Suprapubic skin (tissue), 4 donors: ENCODE measurements around the gene CLSTN2. TPM values are rescaled to one million over a fixed set of nuclear protein-coding genes. Genes with fewer than 3 reads are reported as not detected.

Experiments
- DNase-seq, 2 donors: peaks; one replicate each; pipeline ENCODE4 v3.0.0-alpha.2; 2019; ENCODE audit warnings: low spot score in 2 of 2
- H3K27ac ChIP-seq: fragments of 200-600 bp; sonication (generic); one replicate; pipeline ENCODE4 v1.5.1; 2019
- H3K27me3 ChIP-seq: fragments of 200-600 bp; sonication (generic); one replicate; pipeline ENCODE4 v1.5.1; 2019
- H3K36me3 ChIP-seq: fragments of 200-600 bp; sonication (generic); one replicate; pipeline ENCODE4 v1.5.1; 2019
- H3K4me1 ChIP-seq: fragments of 200-600 bp; sonication (generic); one replicate; pipeline ENCODE4 v1.5.1; 2019
- H3K4me3 ChIP-seq: fragments of 200-600 bp; sonication (generic); one replicate; pipeline ENCODE4 v1.5.1; 2019; ENCODE audit warnings: mild to moderate bottlenecking
- H3K9me3 ChIP-seq: fragments of 200-600 bp; sonication (generic); one replicate; pipeline ENCODE4 v1.5.1; 2019
- CTCF ChIP-seq, 2 donors: fragments of 200-600 bp in 1 of 2; fragments of 450-650 bp in 1 of 2; sonication (generic) in 1 of 2; IDR thresholded peaks; one replicate each; pipeline ENCODE4 v1.5.1; 2016 to 2019; ENCODE audit warnings: antibody characterized with exemption in 2 of 2, mild to moderate bottlenecking in 1 of 2, moderate library complexity in 1 of 2
- EP300 ChIP-seq: sonication (generic); formaldehyde crosslinking; IDR thresholded peaks from one replicate; pipeline ENCODE4 v1.6.1; 2017; ENCODE audit warnings: antibody characterized with exemption
- POLR2A ChIP-seq, 2 donors: fragments of 450-650 bp; IDR thresholded peaks; one replicate each; pipeline ENCODE4 v1.6.1; 2017; ENCODE audit warnings: antibody characterized with exemption in 2 of 2, mild to moderate bottlenecking in 2 of 2, moderate library complexity in 2 of 2
- POLR2AphosphoS5 ChIP-seq, 3 donors: sonication (generic); formaldehyde crosslinking; IDR thresholded peaks; one replicate each; pipeline ENCODE4 v1.6.1; 2017; ENCODE audit warnings: antibody characterized with exemption in 3 of 3
- WGBS: methylation state at CpG from one replicate; pipeline ENCODE4 v1.1.5; 2018; 5-methylcytosine and 5-hydroxymethylcytosine counted together
- total RNA-seq, 4 donors: library from RNA; depleted of rRNA; stranded (reverse); fragments of >200 nt; gene quantifications; one replicate each; pipeline ENCODE4 v1.1.0, GENCODE V29; 2016

CLSTN2 gene
- total RNA-seq, 4 donors from 2014 or later, result 4.3 to 14.1 (median 7.4) TPM

GRCh38 chr3:140617135-140617534 lies 682.1 kb downstream of the CLSTN2 start:
- DNase-seq, result no peak

GRCh38 chr3:140626856-140627255 lies 691.9 kb downstream of the CLSTN2 start:
- TF ChIP-seq EP300 (no peak), POLR2A (IDR thresholded peaks at IDR 0.05) (no peak), POLR2AphosphoS5 (IDR thresholded peaks at IDR 0.05) (no peak), CTCF (IDR thresholded peaks at IDR 0.05) (no peak)
- Histone ChIP-seq H3K27ac (no peak overlapping the region), H3K4me1 (no peaks in the 10 kb centered on the region), H3K9me3 (no peaks in the 10 kb centered on the region), H3K36me3 (no peaks in the 10 kb centered on the region), H3K27me3 (no peaks in the 10 kb centered on the region), H3K4me3 (no peak overlapping the region)
- no peak for DNase-seq
- 97% methylated on average over 7 of the region's 7 CpGs for WGBS

More at GRCh38 chr3:140617135-140617534, 682.1 kb downstream of the CLSTN2 start:
- Histone ChIP-seq H3K27me3 (no peaks in the 10 kb centered on the region), H3K4me3 (no peak overlapping the region), H3K27ac (no peak overlapping the region), H3K9me3 (no peaks in the 10 kb centered on the region), H3K36me3 (no peaks in the 10 kb centered on the region), H3K4me1 (no peaks in the 10 kb centered on the region)
- WGBS, result 81% methylated on average over 2 of the region's 2 CpGs
- TF ChIP-seq CTCF (IDR thresholded peaks at IDR 0.05) (no peak), POLR2AphosphoS5 (IDR thresholded peaks at IDR 0.05) (no peak), EP300 (no peak), POLR2A (IDR thresholded peaks at IDR 0.05) (no peak)
